GM23338 (cell line): ENCODE results near the gene MR1.

Experiments used
- CREB1 ChIP-seq: fragments of 250-450 bp; sonication (Bioruptor Pico); IDR thresholded peaks from 2 replicates; pipeline ENCODE4 v1.5.0; 2020; ENCODE audit warnings: low read depth, mild to moderate bottlenecking, moderate library complexity
- EZH2 ChIP-seq: fragments of 200-600 bp; sonication (generic); IDR thresholded peaks from one replicate; pipeline ENCODE4 v1.8.0; 2017; ENCODE audit warnings: antibody characterized with exemption, mild to moderate bottlenecking, low read depth; ENCODE audit not compliant: unreplicated experiment
- EZH2phosphoT487 ChIP-seq: fragments of 200-600 bp; sonication (generic); IDR thresholded peaks from one replicate; pipeline ENCODE4 v1.8.1; 2018; ENCODE audit warnings: antibody characterized with exemption; ENCODE audit not compliant: unreplicated experiment
- JUNB ChIP-seq: IDR thresholded peaks from one replicate; pipeline ENCODE4 v1.6.1; 2016; ENCODE audit warnings: antibody characterized with exemption; ENCODE audit not compliant: unreplicated experiment
- POLR2AphosphoS5 ChIP-seq: IDR thresholded peaks from 2 replicates; pipeline ENCODE4 v1.6.1; 2016; ENCODE audit warnings: antibody characterized with exemption, low read depth
- STAT1 ChIP-seq: IDR thresholded peaks from one replicate; pipeline ENCODE4 v1.6.1; 2016; ENCODE audit warnings: antibody characterized with exemption; ENCODE audit not compliant: unreplicated experiment
- ZNF114 ChIP-seq: fragments of 250-450 bp; sonication (Bioruptor Pico); IDR thresholded peaks from 2 replicates; pipeline ENCODE4 v1.5.0; 2020; ENCODE audit warnings: mild to moderate bottlenecking, moderate library complexity
- ZNF331 ChIP-seq: fragments of 250-450 bp; sonication (Bioruptor Pico); IDR thresholded peaks from 2 replicates; pipeline ENCODE4 v1.5.0; 2020; ENCODE audit warnings: low read depth, mild to moderate bottlenecking, moderate library complexity
- TF ChIP-seq, protein P1 (sequence below), 2 experiments: fragments of 200-600 bp in 1 of 2; sonication (generic) in 1 of 2; conservative IDR thresholded peaks; 2 replicates each; pipeline versions ENCODE4 v1.5.1 to v1.6.1; 2016 to 2017; ENCODE audit warnings: antibody characterized with exemption in 2 of 2, low read depth in 2 of 2, mild to moderate bottlenecking in 2 of 2, moderate library complexity in 1 of 2
- TF ChIP-seq, protein P2 (sequence below): IDR thresholded peaks from 2 replicates; pipeline ENCODE4 v1.6.1; 2016; ENCODE audit warnings: antibody characterized with exemption
- TF ChIP-seq, protein P3 (sequence below): IDR thresholded peaks from one replicate; pipeline ENCODE4 v1.6.1; 2018; ENCODE audit warnings: antibody characterized with exemption; ENCODE audit not compliant: unreplicated experiment

DNA sequence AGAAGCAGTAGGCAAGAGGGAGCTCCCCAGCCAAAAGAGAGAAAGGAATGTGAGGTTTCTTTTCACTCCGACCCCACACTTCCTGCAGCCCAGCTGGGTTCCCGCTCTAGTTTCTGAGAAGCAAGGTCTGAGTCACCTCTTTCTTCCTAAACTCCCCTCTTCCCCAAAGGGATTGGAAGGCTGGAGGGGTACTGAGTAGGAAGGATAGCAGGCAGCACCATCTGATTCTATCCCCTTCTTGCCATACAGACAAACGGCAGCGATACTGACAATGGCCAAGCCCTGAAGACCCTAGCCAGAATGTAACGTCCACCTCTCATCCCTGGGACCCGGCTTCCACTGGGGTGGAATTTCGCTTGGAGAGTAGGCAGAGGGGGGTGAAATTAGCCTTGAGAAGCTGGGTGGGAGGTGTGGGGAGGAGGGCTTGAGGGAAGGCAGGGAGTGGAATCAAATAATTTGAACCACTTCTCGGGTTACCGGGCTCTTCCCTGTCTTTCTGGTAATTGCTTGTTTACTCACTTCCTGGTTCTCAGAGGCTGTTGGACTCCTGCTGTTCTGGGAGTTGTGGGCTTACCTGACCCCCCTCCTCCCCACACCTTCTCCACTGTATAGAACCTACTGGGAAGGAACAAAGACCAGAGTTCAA is 67.9 kb downstream of the MR1 start:
- TF ChIP-seq, protein P1, sequence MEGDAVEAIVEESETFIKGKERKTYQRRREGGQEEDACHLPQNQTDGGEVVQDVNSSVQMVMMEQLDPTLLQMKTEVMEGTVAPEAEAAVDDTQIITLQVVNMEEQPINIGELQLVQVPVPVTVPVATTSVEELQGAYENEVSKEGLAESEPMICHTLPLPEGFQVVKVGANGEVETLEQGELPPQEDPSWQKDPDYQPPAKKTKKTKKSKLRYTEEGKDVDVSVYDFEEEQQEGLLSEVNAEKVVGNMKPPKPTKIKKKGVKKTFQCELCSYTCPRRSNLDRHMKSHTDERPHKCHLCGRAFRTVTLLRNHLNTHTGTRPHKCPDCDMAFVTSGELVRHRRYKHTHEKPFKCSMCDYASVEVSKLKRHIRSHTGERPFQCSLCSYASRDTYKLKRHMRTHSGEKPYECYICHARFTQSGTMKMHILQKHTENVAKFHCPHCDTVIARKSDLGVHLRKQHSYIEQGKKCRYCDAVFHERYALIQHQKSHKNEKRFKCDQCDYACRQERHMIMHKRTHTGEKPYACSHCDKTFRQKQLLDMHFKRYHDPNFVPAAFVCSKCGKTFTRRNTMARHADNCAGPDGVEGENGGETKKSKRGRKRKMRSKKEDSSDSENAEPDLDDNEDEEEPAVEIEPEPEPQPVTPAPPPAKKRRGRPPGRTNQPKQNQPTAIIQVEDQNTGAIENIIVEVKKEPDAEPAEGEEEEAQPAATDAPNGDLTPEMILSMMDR (conservative IDR thresholded peaks at IDR 0.05; ENCODE audit: low read depth in 2 of 2) = no peak
- TF ChIP-seq EZH2 (no peak), EZH2phosphoT487 (no peak), STAT1 (no peak), JUNB (no peak), CREB1 (CRISPR knock-in tag) (no peak), POLR2AphosphoS5 (no peak), ZNF331 (CRISPR knock-in tag) (no peak), ZNF114 (CRISPR knock-in tag) (no peak)
- TF ChIP-seq, protein P2, sequence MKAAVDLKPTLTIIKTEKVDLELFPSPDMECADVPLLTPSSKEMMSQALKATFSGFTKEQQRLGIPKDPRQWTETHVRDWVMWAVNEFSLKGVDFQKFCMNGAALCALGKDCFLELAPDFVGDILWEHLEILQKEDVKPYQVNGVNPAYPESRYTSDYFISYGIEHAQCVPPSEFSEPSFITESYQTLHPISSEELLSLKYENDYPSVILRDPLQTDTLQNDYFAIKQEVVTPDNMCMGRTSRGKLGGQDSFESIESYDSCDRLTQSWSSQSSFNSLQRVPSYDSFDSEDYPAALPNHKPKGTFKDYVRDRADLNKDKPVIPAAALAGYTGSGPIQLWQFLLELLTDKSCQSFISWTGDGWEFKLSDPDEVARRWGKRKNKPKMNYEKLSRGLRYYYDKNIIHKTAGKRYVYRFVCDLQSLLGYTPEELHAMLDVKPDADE = 0 out of 2 replicates have a peak, but pooled peaks have one; percentile 11
- TF ChIP-seq, protein P3, sequence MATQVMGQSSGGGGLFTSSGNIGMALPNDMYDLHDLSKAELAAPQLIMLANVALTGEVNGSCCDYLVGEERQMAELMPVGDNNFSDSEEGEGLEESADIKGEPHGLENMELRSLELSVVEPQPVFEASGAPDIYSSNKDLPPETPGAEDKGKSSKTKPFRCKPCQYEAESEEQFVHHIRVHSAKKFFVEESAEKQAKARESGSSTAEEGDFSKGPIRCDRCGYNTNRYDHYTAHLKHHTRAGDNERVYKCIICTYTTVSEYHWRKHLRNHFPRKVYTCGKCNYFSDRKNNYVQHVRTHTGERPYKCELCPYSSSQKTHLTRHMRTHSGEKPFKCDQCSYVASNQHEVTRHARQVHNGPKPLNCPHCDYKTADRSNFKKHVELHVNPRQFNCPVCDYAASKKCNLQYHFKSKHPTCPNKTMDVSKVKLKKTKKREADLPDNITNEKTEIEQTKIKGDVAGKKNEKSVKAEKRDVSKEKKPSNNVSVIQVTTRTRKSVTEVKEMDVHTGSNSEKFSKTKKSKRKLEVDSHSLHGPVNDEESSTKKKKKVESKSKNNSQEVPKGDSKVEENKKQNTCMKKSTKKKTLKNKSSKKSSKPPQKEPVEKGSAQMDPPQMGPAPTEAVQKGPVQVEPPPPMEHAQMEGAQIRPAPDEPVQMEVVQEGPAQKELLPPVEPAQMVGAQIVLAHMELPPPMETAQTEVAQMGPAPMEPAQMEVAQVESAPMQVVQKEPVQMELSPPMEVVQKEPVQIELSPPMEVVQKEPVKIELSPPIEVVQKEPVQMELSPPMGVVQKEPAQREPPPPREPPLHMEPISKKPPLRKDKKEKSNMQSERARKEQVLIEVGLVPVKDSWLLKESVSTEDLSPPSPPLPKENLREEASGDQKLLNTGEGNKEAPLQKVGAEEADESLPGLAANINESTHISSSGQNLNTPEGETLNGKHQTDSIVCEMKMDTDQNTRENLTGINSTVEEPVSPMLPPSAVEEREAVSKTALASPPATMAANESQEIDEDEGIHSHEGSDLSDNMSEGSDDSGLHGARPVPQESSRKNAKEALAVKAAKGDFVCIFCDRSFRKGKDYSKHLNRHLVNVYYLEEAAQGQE = no peak
